ENCODE data around the gene IL19. TPM values are rescaled to one million over a fixed set of nuclear protein-coding genes. Genes with fewer than 3 reads are reported as not detected.

IL19 gene
- total and polyA plus RNA-seq, 2 of the 13 experiments (the other 11 are each of a cell fraction or from before 2014, with no cell fraction given), result not detected

GRCh38 chr1:206855859-206856258 lies 85.3 kb downstream of the IL19 start:
- ChIA-PET POLR2A (no interaction called here), CTCF (ENCODE audit: low intra/inter-chr PET ratio, low total read pairs) (interaction anchor here (0.7 kb wide), 1 partner anchor 127 kb away, joined by 3 read pairs; no protein-coding TSS in a partner anchor)
- no peak for FAIRE-seq

More at GRCh38 chr1:206855859-206856258, 85.3 kb downstream of the IL19 start:
- no peak overlapping the region for H3K9ac ChIP-seq (ENCODE audit: insufficient read depth, low read depth, low read length)
- TF ChIP-seq, protein P1, sequence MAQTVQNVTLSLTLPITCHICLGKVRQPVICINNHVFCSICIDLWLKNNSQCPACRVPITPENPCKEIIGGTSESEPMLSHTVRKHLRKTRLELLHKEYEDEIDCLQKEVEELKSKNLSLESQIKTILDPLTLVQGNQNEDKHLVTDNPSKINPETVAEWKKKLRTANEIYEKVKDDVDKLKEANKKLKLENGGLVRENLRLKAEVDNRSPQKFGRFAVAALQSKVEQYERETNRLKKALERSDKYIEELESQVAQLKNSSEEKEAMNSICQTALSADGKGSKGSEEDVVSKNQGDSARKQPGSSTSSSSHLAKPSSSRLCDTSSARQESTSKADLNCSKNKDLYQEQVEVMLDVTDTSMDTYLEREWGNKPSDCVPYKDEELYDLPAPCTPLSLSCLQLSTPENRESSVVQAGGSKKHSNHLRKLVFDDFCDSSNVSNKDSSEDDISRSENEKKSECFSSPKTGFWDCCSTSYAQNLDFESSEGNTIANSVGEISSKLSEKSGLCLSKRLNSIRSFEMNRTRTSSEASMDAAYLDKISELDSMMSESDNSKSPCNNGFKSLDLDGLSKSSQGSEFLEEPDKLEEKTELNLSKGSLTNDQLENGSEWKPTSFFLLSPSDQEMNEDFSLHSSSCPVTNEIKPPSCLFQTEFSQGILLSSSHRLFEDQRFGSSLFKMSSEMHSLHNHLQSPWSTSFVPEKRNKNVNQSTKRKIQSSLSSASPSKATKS (CRISPR knock-in tag; IDR thresholded peaks at IDR 0.05), result no peak
- TF ChIP-seq ZNF33A (CRISPR knock-in tag; IDR thresholded peaks at IDR 0.05; ENCODE audit: borderline replicate concordance), result no peak
- TF ChIP-seq ZNF34 (CRISPR knock-in tag; IDR thresholded peaks at IDR 0.05; ENCODE audit: borderline replicate concordance), result no peak
- TF ChIP-seq RFXANK (CRISPR knock-in tag; IDR thresholded peaks at IDR 0.05), result no peak
- no peak for TF ChIP-seq MED8 (CRISPR knock-in tag; IDR thresholded peaks at IDR 0.05; ENCODE audit: insufficient replicate concordance)
- no peak for TF ChIP-seq ZFP41 (CRISPR knock-in tag; IDR thresholded peaks at IDR 0.05; ENCODE audit: borderline replicate concordance)
- DNase-seq (ENCODE audit: low spot score) (no peak), ATAC-seq (no peak)
- no TSS peak for BruUV-seq (replicated peaks)
- no peak overlapping the region for H3K4me3 ChIP-seq (replicated peaks in 1 of 3; ENCODE audit: insufficient read depth in 1 of 3, low read depth in 2 of 3, low read length in 3 of 3)
- in situ Hi-C loops (cut with HindIII; ENCODE audit: extremely low pct_ligation_motif_present, low pct_unique_long_range_greater_than_20kb), result no loop called here
- no peak overlapping the region for H3K27ac ChIP-seq (ENCODE audit: extremely low read length, insufficient read depth, low read length)
- 32% methylated on average over 2 of the region's 2 CpGs for WGBS (ENCODE audit: low lambda C conversion rate)
- H4K20me1 ChIP-seq (ENCODE audit: insufficient read depth, low read length), result no peaks in the 10 kb centered on the region
- H2AFZ ChIP-seq (ENCODE audit: low read length), result no peak overlapping the region
- no peak overlapping the region for H3K4me2 ChIP-seq (ENCODE audit: low read depth, low read length)
- H3K36me3 ChIP-seq (replicated peaks in 1 of 2; ENCODE audit: control insufficient read depth in 1 of 2, insufficient read depth in 2 of 2, low read length in 2 of 2), result no peaks in the 10 kb centered on the region
- no peaks in the 10 kb centered on the region; the same call in 1 of the 2 replicates for H3K9me3 ChIP-seq (ENCODE audit: low read length)
- intact Hi-C loops (cut with micrococcal nuclease; ENCODE audit: unreplicated experiment), result no loop called here
- H3K79me2 ChIP-seq (ENCODE audit: insufficient read depth, low read length), result no peaks in the 10 kb centered on the region
- no peaks in the 10 kb centered on the region; a peak in 1 of 5 replicates for H3K27me3 ChIP-seq (ENCODE audit: control insufficient read depth in 1 of 2, insufficient read depth in 2 of 2, low read length in 2 of 2)
- no peaks in the 10 kb centered on the region for H3K4me1 ChIP-seq (ENCODE audit: insufficient read depth, low read length)
